Left lung (tissue), 10 donors: Measurements from ENCODE around the gene KSR2. TPM values are rescaled to one million over a fixed set of nuclear protein-coding genes. Genes with fewer than 3 reads are reported as not detected.

ENCODE experiments used
- ATAC-seq: fragments of 200-7000 bp; cut with Tn5 transposase; one replicate; pipeline ENCODE4 v1.9.1; 2020; ENCODE audit warnings: moderate library complexity
- DNase-seq, 4 donors: peaks; one replicate each; pipeline ENCODE4 v3.0.0-alpha.2; 2013 to 2020
- H3K27ac ChIP-seq, 2 donors: fragments of 200-600 bp; sonication (generic) in 1 of 2; one replicate each; pipeline versions ENCODE4 v1.5.0 to v1.8.0; 2020 to 2021
- H3K27me3 ChIP-seq, 2 donors: fragments of 200-600 bp; sonication (generic) in 1 of 2; one replicate each; pipeline versions ENCODE4 v1.5.0 to v1.8.0; 2020 to 2021
- H3K36me3 ChIP-seq, 2 donors: fragments of 200-600 bp; sonication (generic) in 1 of 2; one replicate each; pipeline versions ENCODE4 v1.5.0 to v1.8.0; 2020 to 2021
- H3K4me1 ChIP-seq, 2 donors: fragments of 200-600 bp; one replicate each; pipeline ENCODE4 v1.8.0; 2021
- H3K4me3 ChIP-seq, 2 donors: fragments of 200-600 bp; sonication (generic) in 1 of 2; one replicate each; pipeline versions ENCODE4 v1.5.0 to v1.8.0; 2020 to 2021; ENCODE audit warnings: mild to moderate bottlenecking in 1 of 2
- H3K9me3 ChIP-seq, 2 donors: fragments of 200-600 bp; sonication (generic) in 1 of 2; one replicate each; pipeline versions ENCODE4 v1.5.0 to v1.8.0; 2020 to 2021
- CTCF ChIP-seq, 2 donors: fragments of 200-600 bp; sonication (generic) in 1 of 2; IDR thresholded peaks; one replicate each; pipeline versions ENCODE4 v1.5.0 to v1.8.0; 2021; ENCODE audit warnings: antibody characterized with exemption in 2 of 2
- intact Hi-C, 2 donors: fragments of 100-400 bp; cut with DNase I; formaldehyde crosslinking; loops; one replicate each; pipeline versions ENCODE4 v1.11.2 to v1.14.2; 2022
- polyA plus RNA-seq, 6 donors: library from polyadenylated mRNA; unstranded; fragments of 120-200 nt; gene quantifications; one replicate each; pipeline ENCODE4 v1.2.1, GENCODE V29; 2013; ENCODE audit not compliant: insufficient read length in 6 of 6
- total RNA-seq, 2 donors: library from RNA; stranded (reverse); fragmentation: NEBNext Ultra II Directional; extraction: Animal tissue kit (Norgen Biotek cat#: 25700); gene quantifications; one replicate each; pipeline ENCODE4 v1.2.1, GENCODE V29; 2021
- donor health status: DM: no; HTN: yes; CAD: no.
- donor health status: DM: no; HTN: no; CAD: no.

The KSR2 gene
- total and polyA plus RNA-seq, 8 donors = 0.28 to 1.4 (median 0.41) TPM

- intact Hi-C loops = no loop called here
- ATAC-seq (no peak), DNase-seq (no peak)
- H3K36me3 ChIP-seq = no peaks in the 10 kb centered on the region
- TF ChIP-seq CTCF (IDR thresholded peaks at IDR 0.05) = no peak
- no peak overlapping the region for H3K27ac ChIP-seq
- H3K4me1 ChIP-seq = no peaks in the 10 kb centered on the region
- H3K9me3 ChIP-seq = no peaks in the 10 kb centered on the region
- H3K27me3 ChIP-seq = no peaks in the 10 kb centered on the region
- H3K4me3 ChIP-seq = no peak overlapping the region
Observed at GRCh38 chr12:117453961-117454360, 514.8 kb downstream of the KSR2 start.

GRCh38 chr12:117452112-117452511, 516.7 kb downstream of the KSR2 start:
- Histone ChIP-seq H3K27me3 (no peaks in the 10 kb centered on the region), H3K4me3 (no peak overlapping the region), H3K36me3 (no peaks in the 10 kb centered on the region), H3K4me1 (no peaks in the 10 kb centered on the region), H3K9me3 (no peaks in the 10 kb centered on the region), H3K27ac (no peak overlapping the region)
- TF ChIP-seq CTCF (IDR thresholded peaks at IDR 0.05) = no peak
- ATAC-seq (no peak), DNase-seq (no peak)
- intact Hi-C loops = no loop called here

DNA sequence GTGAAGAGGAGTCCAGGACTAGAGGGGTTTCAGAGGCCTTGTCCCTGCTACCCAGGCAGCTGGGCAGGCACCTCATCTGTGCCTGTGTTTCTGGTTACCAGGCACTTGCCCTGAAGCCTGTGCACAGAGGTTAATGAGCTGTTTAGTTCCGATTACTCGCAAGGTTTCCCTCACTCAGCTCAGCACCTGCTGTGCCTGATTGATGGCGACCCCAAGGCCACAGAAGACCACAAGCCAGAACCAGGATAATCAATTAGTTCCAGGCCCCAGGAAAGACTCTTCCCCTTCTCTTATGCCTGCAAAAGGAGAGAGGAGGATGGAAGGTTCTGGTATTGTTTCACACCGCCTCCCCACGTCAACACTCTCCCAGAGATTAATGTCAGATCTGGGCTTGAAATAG, 518.6 kb downstream of the KSR2 start:
- TF ChIP-seq CTCF (IDR thresholded peaks at IDR 0.05) = no peak
- Histone ChIP-seq H3K9me3 (no peaks in the 10 kb centered on the region), H3K36me3 (no peaks in the 10 kb centered on the region), H3K27ac (no peak overlapping the region), H3K4me3 (no peak overlapping the region), H3K4me1 (no peaks in the 10 kb centered on the region), H3K27me3 (no peaks in the 10 kb centered on the region)
- ATAC-seq (no peak), DNase-seq (no peak)
- intact Hi-C loops = no loop called here

- H3K27me3 ChIP-seq = no peaks in the 10 kb centered on the region
- DNase-seq = no peak
- H3K4me1 ChIP-seq = no peaks in the 10 kb centered on the region
- no peak for ATAC-seq
- no peak for TF ChIP-seq CTCF (IDR thresholded peaks at IDR 0.05)
- no peaks in the 10 kb centered on the region for H3K36me3 ChIP-seq
- H3K9me3 ChIP-seq = no peaks in the 10 kb centered on the region
- H3K4me3 ChIP-seq = no peak overlapping the region
- H3K27ac ChIP-seq = no peak overlapping the region
- intact Hi-C loops = no loop called here
Observed at GRCh38 chr12:117447665-117448366, 521.0 kb downstream of the KSR2 start.

DNA sequence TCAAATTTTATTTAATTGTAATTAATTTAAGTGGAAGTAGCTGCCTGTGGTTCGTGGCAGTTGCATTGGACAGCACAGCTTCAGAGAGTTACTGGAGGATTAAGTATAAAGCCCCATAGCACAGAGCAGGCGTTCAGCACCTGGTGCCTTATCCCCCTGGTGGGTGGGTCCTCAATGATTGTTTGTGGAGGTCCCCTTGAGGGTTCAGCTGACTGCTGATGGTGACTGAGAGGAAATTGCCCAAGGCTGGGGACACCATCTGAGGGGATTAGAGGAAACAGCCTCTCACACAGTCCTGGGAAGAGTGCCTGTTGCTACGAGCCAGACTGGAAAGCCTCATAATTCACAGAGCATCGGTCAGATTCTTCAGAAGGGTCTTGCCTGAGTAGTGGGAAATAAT, 524.0 kb downstream of the KSR2 start:
- ATAC-seq = no peak

More for the DNA sequence above, 524.0 kb downstream of the KSR2 start:
- Histone ChIP-seq H3K4me3 (no peak overlapping the region), H3K4me1 (no peaks in the 10 kb centered on the region), H3K36me3 (no peaks in the 10 kb centered on the region), H3K9me3 (no peaks in the 10 kb centered on the region), H3K27ac (no peak overlapping the region), H3K27me3 (no peaks in the 10 kb centered on the region)
- DNase-seq = no peak
- intact Hi-C loops = no loop called here
- TF ChIP-seq CTCF (IDR thresholded peaks at IDR 0.05) = no peak
